ENCODE data around the gene IL2RA. TPM values are rescaled to one million over a fixed set of nuclear protein-coding genes. Genes with fewer than 3 reads are reported as not detected.

Gene IL2RA
- total RNA-seq, 1 donor, result not detected

DNA sequence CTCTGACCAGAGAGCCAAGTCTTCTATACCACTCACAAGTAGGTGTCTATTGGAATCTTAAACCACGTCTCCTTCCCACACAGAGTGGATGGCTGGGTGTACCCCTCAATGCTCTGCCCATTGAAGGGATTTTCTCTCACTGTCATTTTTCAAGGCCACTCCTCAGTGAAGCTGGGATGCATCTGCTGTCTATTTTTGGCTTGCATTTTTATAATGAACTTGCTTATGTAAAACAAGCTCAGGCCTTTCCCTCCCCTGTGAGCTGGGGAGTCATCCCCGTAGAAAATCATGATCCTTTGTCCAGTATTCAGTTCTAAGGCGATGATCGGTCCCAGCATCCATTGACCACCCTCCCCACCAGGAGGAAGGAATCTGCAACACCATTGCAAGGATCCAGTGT is 16.9 kb upstream of the IL2RA start:
- H2AFZ ChIP-seq (ENCODE audit: low read length), result no peak overlapping the region
- H3K9me3 ChIP-seq (ENCODE audit: low read depth, low read length), result no peaks in the 10 kb centered on the region
- no peak overlapping the region for H3K27ac ChIP-seq (ENCODE audit: low read depth, low read length)
- no peak overlapping the region for H3K4me3 ChIP-seq (ENCODE audit: insufficient read depth, low read length)
- peaks cover 17% of the 10 kb centered on the region for H3K4me1 ChIP-seq (ENCODE audit: insufficient read depth, low read length)
- H3K36me3 ChIP-seq (ENCODE audit: insufficient read depth, low read length), result no peaks in the 10 kb centered on the region
- no peaks in the 10 kb centered on the region for H4K20me1 ChIP-seq (ENCODE audit: insufficient read depth, low read length)
- H3K4me2 ChIP-seq (ENCODE audit: insufficient read depth, low read length), result no peak overlapping the region
- peaks cover 15% of the 10 kb centered on the region for H3K27me3 ChIP-seq (ENCODE audit: insufficient read depth, low read length)
- H3K79me2 ChIP-seq (ENCODE audit: insufficient read depth, low read length), result no peaks in the 10 kb centered on the region
- DNase-seq (ENCODE audit: insufficient read length, low spot score, missing footprints), result no peak
- TF ChIP-seq, protein P1, sequence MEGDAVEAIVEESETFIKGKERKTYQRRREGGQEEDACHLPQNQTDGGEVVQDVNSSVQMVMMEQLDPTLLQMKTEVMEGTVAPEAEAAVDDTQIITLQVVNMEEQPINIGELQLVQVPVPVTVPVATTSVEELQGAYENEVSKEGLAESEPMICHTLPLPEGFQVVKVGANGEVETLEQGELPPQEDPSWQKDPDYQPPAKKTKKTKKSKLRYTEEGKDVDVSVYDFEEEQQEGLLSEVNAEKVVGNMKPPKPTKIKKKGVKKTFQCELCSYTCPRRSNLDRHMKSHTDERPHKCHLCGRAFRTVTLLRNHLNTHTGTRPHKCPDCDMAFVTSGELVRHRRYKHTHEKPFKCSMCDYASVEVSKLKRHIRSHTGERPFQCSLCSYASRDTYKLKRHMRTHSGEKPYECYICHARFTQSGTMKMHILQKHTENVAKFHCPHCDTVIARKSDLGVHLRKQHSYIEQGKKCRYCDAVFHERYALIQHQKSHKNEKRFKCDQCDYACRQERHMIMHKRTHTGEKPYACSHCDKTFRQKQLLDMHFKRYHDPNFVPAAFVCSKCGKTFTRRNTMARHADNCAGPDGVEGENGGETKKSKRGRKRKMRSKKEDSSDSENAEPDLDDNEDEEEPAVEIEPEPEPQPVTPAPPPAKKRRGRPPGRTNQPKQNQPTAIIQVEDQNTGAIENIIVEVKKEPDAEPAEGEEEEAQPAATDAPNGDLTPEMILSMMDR (IDR thresholded peaks at IDR 0.05; ENCODE audit: extremely low read depth, low read depth, low read length), result no peak

DNA sequence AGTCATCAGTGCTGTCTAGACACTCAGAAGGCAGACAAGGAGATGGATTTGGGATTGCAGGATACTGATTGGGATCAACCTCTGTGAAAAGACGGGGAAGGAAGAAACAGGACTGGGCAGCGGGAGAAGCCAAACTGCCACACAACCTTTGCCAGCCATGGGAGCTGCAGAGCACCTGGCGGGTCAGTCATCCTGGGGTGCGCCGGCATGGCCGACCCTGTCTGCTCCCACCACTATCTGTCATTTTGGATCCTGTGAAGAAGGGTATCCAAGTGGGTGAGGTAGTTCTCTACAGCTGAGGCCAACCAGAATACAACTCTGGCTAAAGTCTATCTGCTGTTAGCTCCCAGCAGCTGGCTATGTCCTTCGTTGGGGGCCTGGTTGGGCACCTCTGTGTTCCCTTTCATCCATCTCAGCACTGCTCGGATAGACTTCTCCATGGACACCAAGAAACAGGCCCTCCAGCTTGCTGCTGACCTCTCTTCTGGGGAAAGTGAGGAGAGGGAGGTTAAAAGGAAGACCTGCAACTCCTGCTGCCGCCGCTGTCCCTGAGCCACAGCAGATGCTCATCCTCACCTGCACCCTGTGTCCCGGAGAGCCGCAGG is 15.0 kb upstream of the IL2RA start:
- no peaks in the 10 kb centered on the region for H3K9me3 ChIP-seq (ENCODE audit: low read depth, low read length)
- H3K27ac ChIP-seq (ENCODE audit: low read depth, low read length), result no peak overlapping the region
- H3K27me3 ChIP-seq (ENCODE audit: insufficient read depth, low read length), result peaks cover 6% of the 10 kb centered on the region
- H3K4me1 ChIP-seq (ENCODE audit: insufficient read depth, low read length), result peaks cover 5% of the 10 kb centered on the region
- no peak overlapping the region for H2AFZ ChIP-seq (ENCODE audit: low read length)
- TF ChIP-seq, protein P1 (IDR thresholded peaks at IDR 0.05; ENCODE audit: extremely low read depth, low read depth, low read length), result no peak
- no peaks in the 10 kb centered on the region for H4K20me1 ChIP-seq (ENCODE audit: insufficient read depth, low read length)
- no peaks in the 10 kb centered on the region for H3K79me2 ChIP-seq (ENCODE audit: insufficient read depth, low read length)
- no peak for DNase-seq (ENCODE audit: insufficient read length, low spot score, missing footprints)
- H3K4me3 ChIP-seq (ENCODE audit: insufficient read depth, low read length), result no peak overlapping the region
- no peak overlapping the region for H3K4me2 ChIP-seq (ENCODE audit: insufficient read depth, low read length)
- no peaks in the 10 kb centered on the region for H3K36me3 ChIP-seq (ENCODE audit: insufficient read depth, low read length)

DNA sequence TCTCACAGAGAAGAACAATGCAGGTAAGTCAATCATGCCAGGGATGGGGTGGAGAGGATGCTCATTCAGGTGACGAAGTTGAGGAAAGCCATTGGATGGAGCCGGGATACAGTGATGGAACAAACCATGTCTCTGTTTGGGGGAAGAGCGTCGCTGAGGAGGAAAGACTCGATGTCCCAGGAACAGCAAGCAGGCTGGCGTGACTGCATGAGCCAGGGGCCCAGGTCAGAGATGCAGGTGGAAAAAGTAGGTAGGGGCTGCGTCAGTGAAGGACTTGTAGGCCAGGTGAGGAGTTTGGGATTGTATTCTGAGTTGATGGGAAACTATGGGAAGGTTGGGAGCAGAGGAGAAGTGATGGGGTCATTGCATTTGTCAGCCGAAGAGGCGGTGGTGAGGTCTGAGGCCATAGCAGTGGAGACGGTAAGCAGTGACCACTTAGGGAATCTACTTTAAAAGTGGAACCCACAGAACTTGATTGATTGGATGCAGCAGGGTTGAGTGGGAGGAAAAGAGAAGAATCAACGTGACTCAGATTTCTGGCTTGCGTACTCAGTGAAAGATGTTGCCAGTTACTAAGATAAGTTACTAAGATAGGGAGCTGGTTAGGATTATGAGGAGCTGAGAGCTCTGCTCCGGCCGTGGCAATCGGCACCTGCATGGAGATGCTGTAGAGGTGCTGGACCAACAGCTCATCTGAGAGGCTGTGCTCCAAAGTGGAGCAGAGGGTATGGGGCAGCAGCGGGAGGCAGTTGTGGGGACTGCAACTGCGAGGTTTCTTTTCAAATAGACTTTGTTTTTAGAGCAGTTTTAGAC is 12.5 kb upstream of the IL2RA start:
- Histone ChIP-seq H3K27me3 (ENCODE audit: insufficient read depth, low read length) (peaks cover 10% of the 10 kb centered on the region), H3K79me2 (ENCODE audit: insufficient read depth, low read length) (no peaks in the 10 kb centered on the region), H3K27ac (ENCODE audit: low read depth, low read length) (no peak overlapping the region), H3K36me3 (ENCODE audit: insufficient read depth, low read length) (no peaks in the 10 kb centered on the region), H2AFZ (ENCODE audit: low read length) (peak overlapping the region; percentile 65), H4K20me1 (ENCODE audit: insufficient read depth, low read length) (no peaks in the 10 kb centered on the region), H3K4me1 (ENCODE audit: insufficient read depth, low read length) (peaks cover 5% of the 10 kb centered on the region), H3K9me3 (ENCODE audit: low read depth, low read length) (no peaks in the 10 kb centered on the region), H3K4me2 (ENCODE audit: insufficient read depth, low read length) (peak overlapping the region; percentile 69), H3K4me3 (ENCODE audit: insufficient read depth, low read length) (peak overlapping the region; percentile 16)
- TF ChIP-seq, protein P1 (IDR thresholded peaks at IDR 0.05; ENCODE audit: extremely low read depth, low read depth, low read length), result no peak
- DNase-seq (ENCODE audit: insufficient read length, low spot score, missing footprints), result peak; percentile 87

DNA sequence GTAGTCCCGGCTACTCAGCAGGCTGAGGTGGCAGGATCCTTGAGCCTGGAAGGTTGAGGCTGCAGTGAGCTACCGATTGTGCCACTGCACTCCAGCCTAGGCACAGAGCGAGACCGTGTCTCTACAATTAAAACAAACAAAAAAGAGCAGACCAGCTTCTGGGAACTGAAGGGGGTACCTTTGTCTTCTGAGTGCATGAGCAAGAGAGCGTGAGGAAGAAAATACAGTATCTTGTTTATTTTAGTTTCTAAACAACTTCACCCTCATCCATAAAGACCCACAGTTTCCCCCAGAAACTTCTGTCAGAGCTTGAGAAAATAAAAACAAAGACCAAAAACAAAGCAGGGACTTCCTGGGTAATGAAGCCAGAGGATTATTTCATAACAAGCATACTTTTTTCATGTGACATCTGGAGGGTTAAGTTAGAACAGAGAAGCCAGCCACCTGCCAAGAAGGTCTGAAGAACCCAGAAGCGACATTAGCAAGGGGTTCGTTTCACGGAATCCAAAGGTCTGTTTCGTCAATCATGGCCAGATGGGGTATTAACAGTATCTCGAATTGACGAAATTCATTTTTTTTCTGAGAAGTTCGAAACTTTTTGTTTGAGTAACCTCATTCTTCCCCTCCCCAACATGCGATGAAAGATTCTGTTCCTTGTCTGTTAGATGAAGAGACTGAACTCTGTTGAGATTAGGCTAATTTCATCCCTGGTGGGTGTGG is 10.2 kb upstream of the IL2RA start:
- Histone ChIP-seq H3K4me1 (ENCODE audit: insufficient read depth, low read length) (peaks cover 5% of the 10 kb centered on the region), H4K20me1 (ENCODE audit: insufficient read depth, low read length) (no peaks in the 10 kb centered on the region), H3K9me3 (ENCODE audit: low read depth, low read length) (no peaks in the 10 kb centered on the region), H3K27ac (ENCODE audit: low read depth, low read length) (no peak overlapping the region), H3K4me3 (ENCODE audit: insufficient read depth, low read length) (no peak overlapping the region), H3K4me2 (ENCODE audit: insufficient read depth, low read length) (no peak overlapping the region), H2AFZ (ENCODE audit: low read length) (no peak overlapping the region), H3K36me3 (ENCODE audit: insufficient read depth, low read length) (no peaks in the 10 kb centered on the region), H3K79me2 (ENCODE audit: insufficient read depth, low read length) (no peaks in the 10 kb centered on the region), H3K27me3 (ENCODE audit: insufficient read depth, low read length) (peaks cover 13% of the 10 kb centered on the region)
- DNase-seq (ENCODE audit: insufficient read length, low spot score, missing footprints), result peak; percentile 52
- TF ChIP-seq, protein P1 (IDR thresholded peaks at IDR 0.05; ENCODE audit: extremely low read depth, low read depth, low read length), result no peak
